Type B pancreatic cell (in vitro differentiated cells): ENCODE data around the gene RASA2. TPM values are rescaled to one million over a fixed set of nuclear protein-coding genes. Genes with fewer than 3 reads are reported as not detected.

Experiments
- DNase-seq: peaks from one replicate; pipeline ENCODE4 v3.0.0; 2021; ENCODE audit warnings: mixed read lengths; ENCODE audit not compliant: unreplicated experiment; ENCODE audit errors: extremely low spot score
- H3K27ac Mint-ChIP-seq: 2 replicates; pipeline ENCODE4 v1.8.0; 2021; ENCODE audit warnings: mild to moderate bottlenecking, mixed read lengths
- H3K27me3 Mint-ChIP-seq: 2 replicates; pipeline ENCODE4 v1.8.0; 2021; ENCODE audit warnings: mixed read lengths
- H3K36me3 Mint-ChIP-seq: 2 replicates; pipeline ENCODE4 v1.8.0; 2021; ENCODE audit warnings: mixed read lengths
- H3K4me1 Mint-ChIP-seq: one replicate; pipeline ENCODE4 v1.8.0; 2021; ENCODE audit warnings: mixed read lengths; ENCODE audit not compliant: unreplicated experiment
- H3K4me3 Mint-ChIP-seq: 2 replicates; pipeline ENCODE4 v1.8.0; 2021; ENCODE audit warnings: mild to moderate bottlenecking, mixed read lengths
- H3K9me3 Mint-ChIP-seq: 2 replicates; pipeline ENCODE4 v1.8.0; 2021; ENCODE audit warnings: mixed read lengths
- CTCF ChIP-seq: fragments of 200-600 bp; sonication (generic); conservative IDR thresholded peaks from 2 replicates; pipeline ENCODE4 v1.5.0; 2021; ENCODE audit warnings: antibody characterized with exemption, mild to moderate bottlenecking
- total RNA-seq: library from RNA; stranded (reverse); gene quantifications from 2 replicates; pipeline ENCODE4 v1.2.1, GENCODE V29; 2021; ENCODE audit warnings: low replicate concordance

Gene RASA2
- total RNA-seq, 1 donor from 2014 or later: 20.3 TPM

GRCh38 chr3:141564241-141564640 is 77.4 kb downstream of the RASA2 start:
- no peaks in the 10 kb centered on the region for H3K4me1 Mint-ChIP-seq
- no peak for TF ChIP-seq CTCF
- H3K9me3 Mint-ChIP-seq: no peaks in the 10 kb centered on the region
- no peak overlapping the region for H3K4me3 Mint-ChIP-seq
- H3K27me3 Mint-ChIP-seq: no peaks in the 10 kb centered on the region
- no peaks in the 10 kb centered on the region for H3K36me3 Mint-ChIP-seq
- no peak for DNase-seq
- H3K27ac Mint-ChIP-seq: no peak overlapping the region

GRCh38 chr3:141570068-141570467 is 83.2 kb downstream of the RASA2 start:
- no peaks in the 10 kb centered on the region for H3K27me3 Mint-ChIP-seq
- H3K36me3 Mint-ChIP-seq: peaks cover 3% of the 10 kb centered on the region
- no peaks in the 10 kb centered on the region for H3K4me1 Mint-ChIP-seq
- H3K27ac Mint-ChIP-seq: no peak overlapping the region
- TF ChIP-seq CTCF: no peak
- no peak for DNase-seq
- H3K4me3 Mint-ChIP-seq: no peak overlapping the region
- H3K9me3 Mint-ChIP-seq: no peaks in the 10 kb centered on the region

- no peaks in the 10 kb centered on the region for H3K9me3 Mint-ChIP-seq
- H3K27ac Mint-ChIP-seq: no peak overlapping the region
- no peaks in the 10 kb centered on the region for H3K27me3 Mint-ChIP-seq
- TF ChIP-seq CTCF: peak; percentile 67
- peak overlapping the region; percentile 29 for H3K4me3 Mint-ChIP-seq
- H3K4me1 Mint-ChIP-seq: no peaks in the 10 kb centered on the region
- no peak for DNase-seq
- H3K36me3 Mint-ChIP-seq: peaks cover 8% of the 10 kb centered on the region
Measured at GRCh38 chr3:141575879-141576743, 89.3 kb downstream of the RASA2 start.

GRCh38 chr3:141576744-141577052 is 89.9 kb downstream of the RASA2 start:
- no peaks in the 10 kb centered on the region for H3K9me3 Mint-ChIP-seq
- H3K27ac Mint-ChIP-seq: no peak overlapping the region
- H3K4me1 Mint-ChIP-seq: no peaks in the 10 kb centered on the region
- DNase-seq: no peak
- H3K36me3 Mint-ChIP-seq: peaks cover 8% of the 10 kb centered on the region
- no peak overlapping the region for H3K4me3 Mint-ChIP-seq
- H3K27me3 Mint-ChIP-seq: no peaks in the 10 kb centered on the region
- peak; percentile 4 for TF ChIP-seq CTCF

- DNase-seq: no peak
- no peaks in the 10 kb centered on the region for H3K9me3 Mint-ChIP-seq
- no peak overlapping the region for H3K4me3 Mint-ChIP-seq
- H3K4me1 Mint-ChIP-seq: no peaks in the 10 kb centered on the region
- H3K27me3 Mint-ChIP-seq: no peaks in the 10 kb centered on the region
- peaks cover 8% of the 10 kb centered on the region for H3K36me3 Mint-ChIP-seq
- TF ChIP-seq CTCF: no peak
- H3K27ac Mint-ChIP-seq: no peak overlapping the region
Measured at GRCh38 chr3:141578202-141578973, 91.6 kb downstream of the RASA2 start.
